Measurements from ENCODE around the gene ANKRD10. TPM values are rescaled to one million over a fixed set of nuclear protein-coding genes. Genes with fewer than 3 reads are reported as not detected.
A peak's percentile ranks its signal among the peaks of the same experiment; 100 is the strongest.

Gene ANKRD10
- total RNA-seq, 1 donor from 2014 or later = 163 TPM

DNA sequence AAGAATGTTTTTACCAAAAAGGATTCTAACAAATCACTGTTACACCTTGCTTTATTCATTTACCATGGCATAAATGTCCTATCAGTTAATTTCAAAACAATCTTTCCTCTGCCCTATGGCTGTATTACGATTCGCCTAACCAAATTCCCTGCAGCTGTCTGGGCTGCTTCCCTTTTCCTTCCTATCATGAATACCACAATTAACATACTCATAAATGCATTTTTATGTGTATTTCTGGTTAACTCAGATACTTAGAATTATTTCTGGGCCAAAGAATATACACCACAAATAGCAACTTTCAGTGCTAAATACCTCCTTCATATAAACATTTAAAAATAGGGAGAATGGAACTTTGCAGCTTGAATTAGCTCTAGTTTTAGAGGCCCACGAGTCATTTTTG, 30.4 kb downstream of the ANKRD10 start:
- Mint-ChIP-seq H3K9me3 (no peaks in the 10 kb centered on the region), H3K27me3 (ENCODE audit: insufficient read depth) (no peaks in the 10 kb centered on the region), H3K36me3 (ENCODE audit: low read depth) (peaks cover 16% of the 10 kb centered on the region), H3K27ac (peak overlapping the region; percentile 58), H3K4me3 (no peak overlapping the region), H3K4me1 (ENCODE audit: low read depth) (peaks cover 16% of the 10 kb centered on the region)
- DNase-seq (ENCODE audit: low spot score) = no peak
- intact Hi-C loops (cut with micrococcal nuclease) = no loop called here

DNA sequence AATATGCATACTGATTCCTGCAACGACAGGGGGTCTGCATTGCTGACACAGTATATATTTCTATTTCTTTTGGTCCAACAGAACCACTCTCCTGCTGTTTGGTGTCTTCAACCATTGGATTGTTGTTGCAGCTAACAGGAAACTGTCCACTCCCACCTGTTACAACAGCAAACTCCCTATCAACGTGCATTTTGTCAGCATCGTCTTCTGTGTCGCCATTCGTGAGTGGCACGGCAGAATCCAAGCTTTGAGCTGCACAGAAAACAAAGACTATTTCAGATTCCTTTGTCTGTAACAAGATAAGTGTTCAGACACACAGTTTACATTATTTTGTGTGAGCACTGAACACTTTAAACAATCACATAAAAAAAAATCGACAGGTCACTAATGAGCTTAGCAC, 31.3 kb downstream of the ANKRD10 start:
- DNase-seq (ENCODE audit: low spot score) = no peak
- Mint-ChIP-seq H3K36me3 (ENCODE audit: low read depth) (peaks cover 15% of the 10 kb centered on the region), H3K4me3 (no peak overlapping the region), H3K9me3 (no peaks in the 10 kb centered on the region), H3K27me3 (ENCODE audit: insufficient read depth) (no peaks in the 10 kb centered on the region), H3K4me1 (ENCODE audit: low read depth) (peaks cover 16% of the 10 kb centered on the region), H3K27ac (no peak overlapping the region)
- intact Hi-C loops (cut with micrococcal nuclease) = loop anchor here (2.0 kb wide), 1 partner anchor 31 kb away; the partner anchor contains the start of gene ANKRD10

DNA sequence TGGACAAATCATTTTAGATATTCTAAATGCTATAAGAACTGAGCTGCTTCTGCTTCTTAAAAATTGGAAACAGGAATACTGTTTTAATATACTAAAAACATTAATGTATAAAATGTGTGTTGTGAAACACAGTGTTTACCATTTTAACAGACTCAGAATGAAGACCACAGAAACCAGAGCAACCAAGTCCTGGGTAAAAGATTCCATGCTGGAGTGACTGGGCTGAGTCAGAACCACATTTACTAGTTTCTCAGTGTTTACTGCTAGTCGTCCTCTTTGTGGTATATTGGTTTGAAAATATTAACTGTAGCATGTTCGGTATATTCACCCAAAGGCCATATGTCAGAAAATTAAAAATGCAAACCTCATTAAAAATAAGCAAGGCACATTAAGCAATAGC, 31.9 kb downstream of the ANKRD10 start:
- no peak overlapping the region for H3K4me3 Mint-ChIP-seq
- peaks cover 20% of the 10 kb centered on the region for H3K36me3 Mint-ChIP-seq (ENCODE audit: low read depth)
- peaks cover 16% of the 10 kb centered on the region for H3K4me1 Mint-ChIP-seq (ENCODE audit: low read depth)
- no peaks in the 10 kb centered on the region for H3K9me3 Mint-ChIP-seq
- intact Hi-C loops (cut with micrococcal nuclease) = loop anchor here (2.0 kb wide), 1 partner anchor 32 kb away; the partner anchor contains the start of gene ANKRD10
- DNase-seq (ENCODE audit: low spot score) = no peak
- H3K27ac Mint-ChIP-seq = no peak overlapping the region
- no peaks in the 10 kb centered on the region for H3K27me3 Mint-ChIP-seq (ENCODE audit: insufficient read depth)

DNA sequence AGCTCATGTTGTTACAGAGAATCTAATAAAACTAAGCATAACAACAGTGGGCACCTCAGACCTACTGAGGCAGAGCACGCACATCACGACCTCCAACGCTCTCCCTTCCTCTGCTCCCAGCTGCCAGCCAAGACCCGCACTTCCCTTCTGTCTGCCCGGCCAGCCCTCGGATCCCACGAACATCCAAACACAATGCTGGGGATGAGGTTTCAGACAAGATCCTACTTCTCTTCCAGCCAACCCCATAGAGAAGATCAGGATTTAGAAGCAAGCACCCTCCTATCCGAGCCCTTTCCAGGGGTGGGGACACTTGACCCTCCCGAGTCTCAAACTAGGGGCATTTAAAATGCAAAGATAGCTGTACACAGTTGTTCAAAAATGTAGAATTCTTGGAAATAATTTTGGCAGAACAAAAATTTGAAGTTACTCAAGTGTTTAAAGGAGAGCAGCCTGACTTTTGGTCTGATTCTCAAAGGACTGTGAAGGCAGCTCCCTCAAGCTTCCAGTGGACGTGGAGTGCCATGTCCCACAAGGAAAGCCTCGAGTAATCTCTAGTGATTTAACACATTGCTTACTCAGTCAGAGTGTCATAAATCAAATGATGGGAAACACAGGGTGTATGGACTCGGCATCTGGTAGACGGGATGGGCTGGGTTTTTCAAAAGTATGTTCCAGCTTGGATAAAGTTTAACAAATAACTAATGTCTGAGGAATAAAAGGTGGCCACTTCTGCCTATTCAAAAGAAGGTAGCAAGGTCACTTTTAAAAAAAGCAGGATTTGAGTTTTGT, 32.8 kb downstream of the ANKRD10 start:
- peaks cover 16% of the 10 kb centered on the region for H3K4me1 Mint-ChIP-seq (ENCODE audit: low read depth)
- peaks cover 21% of the 10 kb centered on the region for H3K36me3 Mint-ChIP-seq (ENCODE audit: low read depth)
- intact Hi-C loops (cut with micrococcal nuclease) = loop anchor here (2.0 kb wide), 1 partner anchor 33 kb away; the partner anchor contains the start of gene ANKRD10
- no peaks in the 10 kb centered on the region for H3K9me3 Mint-ChIP-seq
- H3K27ac Mint-ChIP-seq = no peak overlapping the region
- DNase-seq (ENCODE audit: low spot score) = no peak
- no peaks in the 10 kb centered on the region for H3K27me3 Mint-ChIP-seq (ENCODE audit: insufficient read depth)
- no peak overlapping the region for H3K4me3 Mint-ChIP-seq

DNA sequence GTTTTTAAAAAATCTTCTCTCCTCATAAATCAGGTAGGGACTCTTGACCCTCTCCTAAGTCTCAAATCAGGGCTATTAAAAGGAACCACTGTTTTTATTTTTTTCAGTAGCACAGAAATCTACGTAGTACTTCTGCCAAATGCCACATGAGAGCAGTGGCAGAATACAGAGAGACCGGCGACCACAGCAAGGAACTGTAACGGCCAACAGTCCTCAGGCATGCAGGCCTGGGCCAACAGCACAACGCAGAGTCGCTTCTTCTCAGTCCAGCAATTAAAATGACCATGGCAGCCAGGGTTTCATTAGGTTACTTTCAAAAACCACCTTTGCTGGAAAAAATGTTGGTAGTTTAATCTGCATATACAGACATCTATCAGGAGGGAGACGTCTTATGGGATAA, 34.2 kb downstream of the ANKRD10 start:
- H3K4me3 Mint-ChIP-seq = no peak overlapping the region
- H3K9me3 Mint-ChIP-seq = no peaks in the 10 kb centered on the region
- peaks cover 21% of the 10 kb centered on the region for H3K36me3 Mint-ChIP-seq (ENCODE audit: low read depth)
- H3K27ac Mint-ChIP-seq = no peak overlapping the region
- H3K27me3 Mint-ChIP-seq (ENCODE audit: insufficient read depth) = no peaks in the 10 kb centered on the region
- peaks cover 11% of the 10 kb centered on the region for H3K4me1 Mint-ChIP-seq (ENCODE audit: low read depth)
- intact Hi-C loops (cut with micrococcal nuclease) = no loop called here
- DNase-seq (ENCODE audit: low spot score) = no peak

- H3K4me1 Mint-ChIP-seq (ENCODE audit: low read depth) = peaks cover 5% of the 10 kb centered on the region
- H3K27me3 Mint-ChIP-seq (ENCODE audit: insufficient read depth) = peaks cover 6% of the 10 kb centered on the region
- H3K9me3 Mint-ChIP-seq = no peaks in the 10 kb centered on the region
- no peak overlapping the region for H3K4me3 Mint-ChIP-seq
- peaks cover 16% of the 10 kb centered on the region for H3K36me3 Mint-ChIP-seq (ENCODE audit: low read depth)
- intact Hi-C loops (cut with micrococcal nuclease) = no loop called here
- H3K27ac Mint-ChIP-seq = no peak overlapping the region
- no peak for DNase-seq (ENCODE audit: low spot score)
Measured at GRCh38 chr13:110879482-110879881, 35.4 kb downstream of the ANKRD10 start.

DNA sequence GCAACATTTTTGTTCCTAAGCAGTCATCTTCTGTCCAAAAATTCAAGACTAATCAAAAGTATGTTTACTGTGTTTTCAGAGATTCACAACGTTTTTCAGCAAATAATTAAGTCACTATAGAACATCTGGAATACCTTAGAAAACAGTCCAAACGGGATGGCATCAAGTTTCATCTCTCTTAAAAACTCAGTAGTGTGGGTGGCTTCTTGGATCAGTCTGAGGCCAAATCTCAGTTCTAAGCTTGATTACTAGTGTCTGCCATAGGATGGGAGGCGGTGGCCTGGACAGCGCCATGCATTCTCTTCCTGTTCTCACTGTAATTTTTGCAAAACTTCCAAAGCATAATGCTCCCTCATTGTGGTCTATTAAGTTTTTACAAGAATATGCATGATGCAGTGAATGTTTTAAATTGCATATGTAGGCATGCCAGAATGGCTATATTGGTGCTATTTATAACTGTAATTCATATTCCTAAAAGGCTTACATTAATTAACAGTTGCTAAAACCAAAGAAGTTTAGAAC, 37.1 kb downstream of the ANKRD10 start:
- Mint-ChIP-seq H3K9me3 (no peaks in the 10 kb centered on the region), H3K4me3 (no peak overlapping the region), H3K27me3 (ENCODE audit: insufficient read depth) (peaks cover 8% of the 10 kb centered on the region), H3K36me3 (ENCODE audit: low read depth) (peaks cover 12% of the 10 kb centered on the region), H3K27ac (no peak overlapping the region), H3K4me1 (ENCODE audit: low read depth) (peaks cover 5% of the 10 kb centered on the region)
- intact Hi-C loops (cut with micrococcal nuclease) = no loop called here
- no peak for DNase-seq (ENCODE audit: low spot score)

DNA sequence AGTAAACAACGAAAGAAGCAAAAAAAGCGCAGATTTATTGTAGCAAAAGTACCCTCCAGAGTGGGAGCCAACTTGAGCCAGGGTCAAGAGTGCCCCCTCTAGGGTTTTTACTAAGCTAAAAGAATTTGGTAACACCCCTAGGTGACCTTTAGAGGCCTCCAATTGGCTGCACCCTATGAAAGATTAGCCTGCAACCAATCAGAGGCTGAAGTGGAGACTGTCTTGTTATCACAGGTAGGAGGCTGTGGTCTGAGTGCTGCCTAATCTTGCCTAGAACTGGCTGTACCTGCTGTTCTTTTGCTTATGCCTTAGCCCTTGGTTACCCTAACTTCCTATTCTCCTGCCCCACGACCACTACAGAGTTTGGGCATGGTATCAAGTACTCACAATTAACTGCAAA, 38.3 kb downstream of the ANKRD10 start:
- intact Hi-C loops (cut with micrococcal nuclease) = no loop called here
- H3K27me3 Mint-ChIP-seq (ENCODE audit: insufficient read depth) = peaks cover 8% of the 10 kb centered on the region
- DNase-seq (ENCODE audit: low spot score) = no peak
- peaks cover 10% of the 10 kb centered on the region for H3K36me3 Mint-ChIP-seq (ENCODE audit: low read depth)
- H3K4me3 Mint-ChIP-seq = no peak overlapping the region
- H3K4me1 Mint-ChIP-seq (ENCODE audit: low read depth) = peaks cover 5% of the 10 kb centered on the region
- no peak overlapping the region for H3K27ac Mint-ChIP-seq
- no peaks in the 10 kb centered on the region for H3K9me3 Mint-ChIP-seq

DNA sequence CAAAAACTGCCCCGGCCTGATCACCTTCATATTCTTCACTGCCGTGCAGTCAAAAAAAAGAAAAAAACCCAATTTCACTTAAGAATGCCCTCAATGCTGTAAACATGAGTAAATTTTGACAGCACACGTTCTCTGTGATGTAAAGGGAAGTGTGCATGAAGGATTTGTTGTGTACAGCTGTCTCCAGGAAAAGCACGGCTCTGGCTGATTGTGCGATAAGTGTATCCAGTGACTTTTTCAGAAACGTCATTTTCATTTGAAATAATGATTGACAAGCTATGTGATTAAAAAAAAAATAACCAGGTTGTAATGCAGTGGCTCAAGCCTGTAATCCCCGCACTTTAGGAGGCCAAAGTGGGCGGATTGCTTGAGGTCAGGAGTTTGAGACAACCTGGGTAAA, 39.6 kb downstream of the ANKRD10 start:
- Mint-ChIP-seq H3K4me3 (peak overlapping the region; percentile 48), H3K9me3 (no peaks in the 10 kb centered on the region), H3K4me1 (ENCODE audit: low read depth) (peaks cover 5% of the 10 kb centered on the region), H3K27me3 (ENCODE audit: insufficient read depth) (peaks cover 14% of the 10 kb centered on the region), H3K27ac (no peak overlapping the region), H3K36me3 (ENCODE audit: low read depth) (peaks cover 10% of the 10 kb centered on the region)
- intact Hi-C loops (cut with micrococcal nuclease) = no loop called here
- no peak for DNase-seq (ENCODE audit: low spot score)

GRCh38 chr13:110874508-110874960, 40.3 kb downstream of the ANKRD10 start:
- no peak for DNase-seq (ENCODE audit: low spot score)
- Mint-ChIP-seq H3K27ac (no peak overlapping the region), H3K27me3 (ENCODE audit: insufficient read depth) (peaks cover 19% of the 10 kb centered on the region), H3K4me1 (ENCODE audit: low read depth) (peaks cover 5% of the 10 kb centered on the region), H3K4me3 (peak overlapping the region; percentile 48), H3K9me3 (no peaks in the 10 kb centered on the region), H3K36me3 (ENCODE audit: low read depth) (peaks cover 7% of the 10 kb centered on the region)
- intact Hi-C loops (cut with micrococcal nuclease) = no loop called here

GRCh38 chr13:110873639-110874507, 41.0 kb downstream of the ANKRD10 start:
- H3K4me1 Mint-ChIP-seq (ENCODE audit: low read depth) = peaks cover 5% of the 10 kb centered on the region
- H3K27me3 Mint-ChIP-seq (ENCODE audit: insufficient read depth) = peaks cover 22% of the 10 kb centered on the region
- intact Hi-C loops (cut with micrococcal nuclease) = no loop called here
- H3K27ac Mint-ChIP-seq = no peak overlapping the region
- no peak overlapping the region for H3K4me3 Mint-ChIP-seq
- DNase-seq (ENCODE audit: low spot score) = no peak
- H3K36me3 Mint-ChIP-seq (ENCODE audit: low read depth) = peaks cover 7% of the 10 kb centered on the region
- H3K9me3 Mint-ChIP-seq = no peaks in the 10 kb centered on the region

DNA sequence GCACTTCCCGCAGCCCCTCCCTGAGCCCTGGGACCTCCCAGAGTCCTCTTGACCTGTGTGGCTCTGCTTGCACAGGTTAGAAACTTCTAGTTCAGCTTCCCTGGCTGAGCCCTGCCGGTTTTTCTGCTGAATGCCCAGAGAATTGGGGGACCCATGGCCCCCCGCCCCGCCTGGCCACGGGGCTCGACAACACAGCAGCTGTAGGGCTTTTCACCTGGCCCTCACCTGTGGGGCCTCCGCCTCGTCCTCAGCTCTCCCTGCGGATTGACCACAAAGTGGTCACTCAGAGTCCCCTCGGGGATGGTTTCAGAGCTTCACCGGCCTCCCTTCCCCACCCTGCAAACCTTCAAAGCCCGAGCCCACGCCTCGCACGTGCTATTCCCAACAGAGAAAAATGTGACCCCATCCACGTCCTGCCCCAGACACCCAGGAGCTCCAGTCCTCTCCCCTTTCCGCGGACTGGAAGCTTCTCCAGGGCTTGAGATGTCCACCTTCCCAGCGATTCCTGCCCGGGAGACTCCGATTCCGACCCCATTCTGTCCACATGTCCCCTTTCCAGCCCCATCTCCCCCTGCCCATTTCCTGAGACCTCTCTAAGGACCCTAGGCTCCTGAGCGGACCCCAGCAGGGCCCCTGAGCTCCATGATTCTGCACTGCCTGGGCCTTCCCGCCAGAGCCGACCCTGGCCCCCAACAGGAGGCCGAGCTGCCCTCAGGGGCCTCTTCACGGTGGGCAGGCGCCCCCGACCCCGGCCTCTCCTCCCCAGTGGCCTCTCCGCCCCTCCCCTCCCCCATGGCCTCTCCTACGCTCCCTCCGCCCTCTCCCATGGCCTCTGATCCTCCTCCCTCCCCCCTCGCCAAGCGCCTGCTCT, 41.9 kb downstream of the ANKRD10 start:
- no peaks in the 10 kb centered on the region for H3K9me3 Mint-ChIP-seq
- H3K4me3 Mint-ChIP-seq = no peak overlapping the region

More for the DNA sequence above, 41.9 kb downstream of the ANKRD10 start:
- intact Hi-C loops (cut with micrococcal nuclease) = no loop called here
- Mint-ChIP-seq H3K27me3 (ENCODE audit: insufficient read depth) (peaks cover 23% of the 10 kb centered on the region), H3K27ac (no peak overlapping the region), H3K4me1 (ENCODE audit: low read depth) (peaks cover 5% of the 10 kb centered on the region), H3K36me3 (ENCODE audit: low read depth) (peaks cover 2% of the 10 kb centered on the region)
- no peak for DNase-seq (ENCODE audit: low spot score)

All from activated T-helper 1 cell treated with anti-CD3 and anti-CD28 coated beads, Interleukin-12 subunit alpha, Interleukin-12 subunit beta, Interleukin-2, Interleukin-4 antibody, amounts not matched to agents 30 ng/mL and 10 ng/mL and 1 ng/mL, durations not matched to agents 14 hours and 24 hours and 36 hours (primary cell).